ENCODE measurements around the gene RAB12.
"Not testable (repeated sequence)": the region's sequence is repeated elsewhere in the genome, so short reads cannot be mapped to it uniquely, and the experiment has no call there.

Gene RAB12

GRCh38 chr18:8620845-8621244 lies 11.6 kb downstream of the RAB12 start:
- TF ChIP-seq CTCF (IDR thresholded peaks at IDR 0.05; ENCODE audit: low read depth, low read length, missing control alignments), result no peak
- no peak overlapping the region for H3K4me3 ChIP-seq (replicated peaks; ENCODE audit: low read depth, low read length)
- DNase-seq (ENCODE audit: extremely low read depth, low read depth), result no peak

GRCh38 chr18:8622625-8623024 lies 13.4 kb downstream of the RAB12 start:
- not testable (repeated sequence) for DNase-seq (ENCODE audit: extremely low read depth, low read depth); H3K4me3 ChIP-seq (replicated peaks; ENCODE audit: low read depth, low read length)

GRCh38 chr18:8623549-8624106 lies 14.4 kb downstream of the RAB12 start:
- no peak overlapping the region for H3K4me3 ChIP-seq (replicated peaks; ENCODE audit: low read depth, low read length)
- no peak for TF ChIP-seq CTCF (IDR thresholded peaks at IDR 0.05; ENCODE audit: low read depth, low read length, missing control alignments)
- DNase-seq (ENCODE audit: extremely low read depth, low read depth), result no peak

GRCh38 chr18:8625461-8626092 lies 16.3 kb downstream of the RAB12 start:
- no peak overlapping the region for H3K4me3 ChIP-seq (replicated peaks; ENCODE audit: low read depth, low read length)

GRCh38 chr18:8626414-8627106 lies 17.3 kb downstream of the RAB12 start:
- H3K4me3 ChIP-seq (replicated peaks; ENCODE audit: low read depth, low read length), result no peak overlapping the region
- TF ChIP-seq CTCF (IDR thresholded peaks at IDR 0.05; ENCODE audit: low read depth, low read length, missing control alignments), result no peak
- no peak for DNase-seq (ENCODE audit: extremely low read depth, low read depth)

More at GRCh38 chr18:8625461-8626092, 16.3 kb downstream of the RAB12 start:
- no peak for DNase-seq (ENCODE audit: extremely low read depth, low read depth)
- no peak for TF ChIP-seq CTCF (IDR thresholded peaks at IDR 0.05; ENCODE audit: low read depth, low read length, missing control alignments)

- DNase-seq (ENCODE audit: extremely low read depth, low read depth), result no peak
- H3K4me3 ChIP-seq (replicated peaks; ENCODE audit: low read depth, low read length), result no peak overlapping the region
- TF ChIP-seq CTCF (IDR thresholded peaks at IDR 0.05; ENCODE audit: low read depth, low read length, missing control alignments), result no peak
These were observed 17.9 kb downstream of the RAB12 start for GRCh38 chr18:8627107-8627472.

- TF ChIP-seq CTCF (IDR thresholded peaks at IDR 0.05; ENCODE audit: low read depth, low read length, missing control alignments), result no peak
- H3K4me3 ChIP-seq (replicated peaks; ENCODE audit: low read depth, low read length), result no peak overlapping the region
- DNase-seq (ENCODE audit: extremely low read depth, low read depth), result no peak
These were observed 18.3 kb downstream of the RAB12 start for GRCh38 chr18:8627540-8627939.

All from HFF-Myc (cell line).